ENCODE measurements around the gene DENND2C.

The DENND2C gene

DNA sequence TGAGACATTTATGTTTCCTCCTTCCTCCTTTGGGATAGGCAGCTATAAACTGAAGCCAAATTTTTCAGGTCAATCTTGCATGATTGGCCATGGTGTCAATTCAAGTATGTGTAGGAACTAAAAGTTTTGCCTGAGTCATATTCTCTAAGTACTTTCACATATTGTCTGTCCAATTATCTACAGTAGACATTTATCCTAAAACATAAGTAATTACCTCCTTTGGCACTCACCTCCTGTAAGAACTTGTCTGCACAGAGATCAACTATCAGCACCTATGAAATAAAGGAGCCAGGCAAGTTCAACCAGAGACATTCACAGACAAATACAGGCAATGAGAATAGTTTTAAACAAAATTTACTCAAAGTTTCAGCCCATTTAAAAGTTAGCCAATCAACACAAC, 74.2 kb downstream of the DENND2C start:
- TF ChIP-seq, protein P1, sequence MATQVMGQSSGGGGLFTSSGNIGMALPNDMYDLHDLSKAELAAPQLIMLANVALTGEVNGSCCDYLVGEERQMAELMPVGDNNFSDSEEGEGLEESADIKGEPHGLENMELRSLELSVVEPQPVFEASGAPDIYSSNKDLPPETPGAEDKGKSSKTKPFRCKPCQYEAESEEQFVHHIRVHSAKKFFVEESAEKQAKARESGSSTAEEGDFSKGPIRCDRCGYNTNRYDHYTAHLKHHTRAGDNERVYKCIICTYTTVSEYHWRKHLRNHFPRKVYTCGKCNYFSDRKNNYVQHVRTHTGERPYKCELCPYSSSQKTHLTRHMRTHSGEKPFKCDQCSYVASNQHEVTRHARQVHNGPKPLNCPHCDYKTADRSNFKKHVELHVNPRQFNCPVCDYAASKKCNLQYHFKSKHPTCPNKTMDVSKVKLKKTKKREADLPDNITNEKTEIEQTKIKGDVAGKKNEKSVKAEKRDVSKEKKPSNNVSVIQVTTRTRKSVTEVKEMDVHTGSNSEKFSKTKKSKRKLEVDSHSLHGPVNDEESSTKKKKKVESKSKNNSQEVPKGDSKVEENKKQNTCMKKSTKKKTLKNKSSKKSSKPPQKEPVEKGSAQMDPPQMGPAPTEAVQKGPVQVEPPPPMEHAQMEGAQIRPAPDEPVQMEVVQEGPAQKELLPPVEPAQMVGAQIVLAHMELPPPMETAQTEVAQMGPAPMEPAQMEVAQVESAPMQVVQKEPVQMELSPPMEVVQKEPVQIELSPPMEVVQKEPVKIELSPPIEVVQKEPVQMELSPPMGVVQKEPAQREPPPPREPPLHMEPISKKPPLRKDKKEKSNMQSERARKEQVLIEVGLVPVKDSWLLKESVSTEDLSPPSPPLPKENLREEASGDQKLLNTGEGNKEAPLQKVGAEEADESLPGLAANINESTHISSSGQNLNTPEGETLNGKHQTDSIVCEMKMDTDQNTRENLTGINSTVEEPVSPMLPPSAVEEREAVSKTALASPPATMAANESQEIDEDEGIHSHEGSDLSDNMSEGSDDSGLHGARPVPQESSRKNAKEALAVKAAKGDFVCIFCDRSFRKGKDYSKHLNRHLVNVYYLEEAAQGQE (IDR thresholded peaks at IDR 0.05; ENCODE audit: insufficient read depth in 1 of 2, low read depth in 2 of 2, low read length in 2 of 2) = no peak
- no peak for TF ChIP-seq FOXP2 (optimal IDR thresholded peaks at IDR 0.05; ENCODE audit: borderline replicate concordance, extremely low read depth, extremely low read length, insufficient read depth)
- TF ChIP-seq POLR2AphosphoS5 (IDR thresholded peaks at IDR 0.05; ENCODE audit: low read depth, low read length) = no peak
- no peak for TF ChIP-seq TAF1 (IDR thresholded peaks at IDR 0.05; ENCODE audit: borderline replicate concordance, insufficient read depth, low read length)
- TF ChIP-seq SIN3A (IDR thresholded peaks at IDR 0.05; ENCODE audit: borderline replicate concordance, insufficient read depth, low read length) = no peak

DNA sequence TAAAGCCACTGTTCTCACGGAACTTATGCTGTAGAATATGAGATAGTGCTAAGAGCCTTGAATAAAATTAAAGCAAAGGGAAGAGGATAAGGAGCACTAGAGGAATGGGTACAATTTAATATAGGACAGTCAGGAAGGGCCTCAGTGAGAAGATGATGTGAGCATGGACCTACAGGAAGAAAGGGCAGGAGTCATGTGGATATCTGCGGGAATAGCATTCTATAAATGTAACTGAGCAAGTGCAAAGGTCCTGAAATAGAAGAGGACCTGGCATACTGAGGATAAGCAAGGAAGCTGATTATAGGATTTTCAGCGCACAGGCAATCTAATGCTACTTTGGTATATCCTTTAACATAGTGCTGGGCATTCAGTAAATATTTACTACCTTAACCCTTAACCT, 75.8 kb downstream of the DENND2C start:
- TF ChIP-seq, protein P1 (IDR thresholded peaks at IDR 0.05; ENCODE audit: insufficient read depth in 1 of 2, low read depth in 2 of 2, low read length in 2 of 2) = no peak
- TF ChIP-seq TAF1 (IDR thresholded peaks at IDR 0.05; ENCODE audit: borderline replicate concordance, insufficient read depth, low read length) = no peak
- no peak for TF ChIP-seq POLR2AphosphoS5 (IDR thresholded peaks at IDR 0.05; ENCODE audit: low read depth, low read length)
- no peak for TF ChIP-seq FOXP2 (optimal IDR thresholded peaks at IDR 0.05; ENCODE audit: borderline replicate concordance, extremely low read depth, extremely low read length, insufficient read depth)
- no peak for TF ChIP-seq SIN3A (IDR thresholded peaks at IDR 0.05; ENCODE audit: borderline replicate concordance, insufficient read depth, low read length)

DNA sequence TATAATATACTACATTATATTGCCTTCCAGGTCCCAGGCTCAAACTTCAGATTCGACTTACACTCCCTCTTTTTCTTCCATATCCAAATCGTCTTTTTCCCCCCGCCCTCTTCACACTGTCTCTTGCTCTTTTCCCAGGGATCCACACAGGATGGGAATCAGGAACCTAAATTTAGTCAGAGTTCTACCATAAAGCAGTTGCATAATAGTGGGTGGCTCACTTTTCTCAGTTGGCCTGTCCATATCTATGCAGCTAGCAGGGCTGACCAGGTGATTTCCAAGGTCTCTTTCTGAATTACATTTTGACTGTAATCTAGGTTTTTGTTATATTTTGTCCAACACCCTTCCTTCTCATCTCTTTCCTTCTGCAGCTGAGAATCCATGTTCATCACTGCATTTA, 80.7 kb downstream of the DENND2C start:
- TF ChIP-seq, protein P1 (IDR thresholded peaks at IDR 0.05; ENCODE audit: insufficient read depth in 1 of 2, low read depth in 2 of 2, low read length in 2 of 2) = no peak
- no peak for TF ChIP-seq POLR2AphosphoS5 (IDR thresholded peaks at IDR 0.05; ENCODE audit: low read depth, low read length)
- no peak for TF ChIP-seq TAF1 (IDR thresholded peaks at IDR 0.05; ENCODE audit: borderline replicate concordance, insufficient read depth, low read length)
- no peak for TF ChIP-seq SIN3A (IDR thresholded peaks at IDR 0.05; ENCODE audit: borderline replicate concordance, insufficient read depth, low read length)
- no peak for TF ChIP-seq FOXP2 (optimal IDR thresholded peaks at IDR 0.05; ENCODE audit: borderline replicate concordance, extremely low read depth, extremely low read length, insufficient read depth)

DNA sequence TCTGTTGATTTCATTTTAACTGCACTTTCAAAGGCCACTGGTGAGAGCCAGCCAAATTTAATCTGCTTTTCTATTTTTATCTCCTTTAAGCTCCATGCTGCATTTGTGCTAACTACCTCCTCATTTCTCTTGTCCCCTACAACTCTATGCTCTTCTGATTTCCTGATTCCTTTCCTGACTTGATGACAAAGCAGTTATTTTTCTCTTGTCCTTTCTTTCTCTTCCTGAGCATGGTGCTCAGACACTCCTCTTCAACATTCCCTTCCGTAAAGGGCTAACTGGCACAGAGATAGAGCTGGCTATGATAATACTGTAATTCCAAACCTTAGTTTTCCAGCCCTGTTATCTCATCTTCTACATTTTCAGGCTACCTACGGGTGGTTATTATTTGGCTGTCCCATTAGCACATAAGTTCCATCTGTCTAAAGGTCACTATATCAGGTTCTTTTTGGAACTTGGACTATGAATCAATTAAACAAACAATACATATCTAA, 81.6 kb downstream of the DENND2C start:
- no peak for TF ChIP-seq SIN3A (IDR thresholded peaks at IDR 0.05; ENCODE audit: borderline replicate concordance, insufficient read depth, low read length)
- no peak for TF ChIP-seq TAF1 (IDR thresholded peaks at IDR 0.05; ENCODE audit: borderline replicate concordance, insufficient read depth, low read length)
- TF ChIP-seq POLR2AphosphoS5 (IDR thresholded peaks at IDR 0.05; ENCODE audit: low read depth, low read length) = no peak
- no peak for TF ChIP-seq FOXP2 (optimal IDR thresholded peaks at IDR 0.05; ENCODE audit: borderline replicate concordance, extremely low read depth, extremely low read length, insufficient read depth)
- TF ChIP-seq, protein P1 (IDR thresholded peaks at IDR 0.05; ENCODE audit: insufficient read depth in 1 of 2, low read depth in 2 of 2, low read length in 2 of 2) = no peak
